Measurements from ENCODE around the gene AQP5.

GRCh38 chr12:49955899-49956662 is 5.6 kb upstream of the AQP5 start:
- no peak for TF ChIP-seq EZH2 (IDR thresholded peaks at IDR 0.05; ENCODE audit: insufficient read depth, poor library complexity, severe bottlenecking)
- no peak for TF ChIP-seq EZH2phosphoT487 (IDR thresholded peaks at IDR 0.05; ENCODE audit: insufficient read depth, low read depth)

All from GM23248 (cell line).